HepG2 (cell line): Measurements from ENCODE around the gene TRPC4AP. TPM values are rescaled to one million over a fixed set of nuclear protein-coding genes. Genes with fewer than 3 reads are reported as not detected.

Experiments used
- ATAC-seq: fragments of 200-7000 bp; cut with Tn5 transposase; 3 replicates; pipeline ENCODE4 v1.9.1; 2020; ENCODE audit warnings: mild to moderate bottlenecking, moderate library complexity
- BruUV-seq: library from RNA; stranded (reverse); fragments of 400-500 nt; replicated peaks from 2 replicates; lab custom pipeline; 2021; lab: Mats Ljungman, UMichigan
- CTCF ChIA-PET: fragments of 300-600 bp; formaldehyde crosslinking; extraction: SDS; loops from one replicate; lab custom pipeline; 2021; ENCODE audit warnings: low total read pairs, inconsistent platforms, low intra/inter-chr PET ratio; lab: Yijun Ruan, JAX
- POLR2A ChIA-PET: fragments of 350-600 bp; sonication (Branson Sonifier 250); formaldehyde crosslinking; loops from one replicate; lab custom pipeline; 2020; ENCODE audit warnings: antibody characterized with exemption, inconsistent platforms; lab: Yijun Ruan, JAX
- DNase-seq: peaks from one replicate; pipeline ENCODE4 v3.0.0-alpha.2; 2015; ENCODE audit warnings: low spot score
- FAIRE-seq: peaks from 3 replicates; lab custom pipeline; 2011; peaks lifted over from hg19 to GRCh38; lab: Jason Lieb, UNC
- H2AFZ ChIP-seq: one replicate; pipeline ENCODE4 v1.6.1; 2011; ENCODE audit warnings: low read length, inconsistent platforms
- H3K27ac ChIP-seq: fragments of 300-600 bp; 3 replicates; pipeline ENCODE4 v1.8.0; 2011; ENCODE audit warnings: mixed run types, mild to moderate bottlenecking, mixed read lengths, low read length, inconsistent platforms; ENCODE audit not compliant: insufficient read depth; ENCODE audit errors: extremely low read length
- H3K27me3 ChIP-seq, 2 experiments: fragments of 200-600 bp in 1 of 2; 2 replicates in 1 of 2; 3 replicates in 1 of 2; pipeline versions ENCODE4 v1.6.0 to v1.8.0; 2011; ENCODE audit warnings: low read length in 2 of 2, mild to moderate bottlenecking in 2 of 2, moderate library complexity in 2 of 2, inconsistent platforms in 1 of 2; ENCODE audit not compliant: insufficient read depth in 2 of 2, control insufficient read depth in 1 of 2
- H3K36me3 ChIP-seq, 2 experiments: fragments of 200-600 bp in 1 of 2; replicated peaks in 1 of 2; 2 replicates in 1 of 2; 3 replicates in 1 of 2; pipeline versions ENCODE4 v1.5.1 to v1.8.0; 2011; ENCODE audit warnings: low read length in 2 of 2, inconsistent platforms in 1 of 2; ENCODE audit not compliant: insufficient read depth in 2 of 2, control insufficient read depth in 1 of 2
- H3K4me1 ChIP-seq: 2 replicates; pipeline ENCODE4 v1.5.1; 2012; ENCODE audit warnings: low read length, inconsistent platforms; ENCODE audit not compliant: insufficient read depth
- H3K4me2 ChIP-seq: 2 replicates; pipeline ENCODE4 v1.6.0; 2011; ENCODE audit warnings: low read depth, low read length, inconsistent platforms
- H3K4me3 ChIP-seq, 3 experiments: fragments of 200-600 bp in 1 of 3; sonication (generic), shearing (Covaris generic) in 1 of 3; replicated peaks in 1 of 3; 2 replicates each; pipeline ENCODE4 v1.5.1; 2011 to 2016; ENCODE audit warnings: low read length in 3 of 3, inconsistent platforms in 2 of 3, low read depth in 2 of 3, mild to moderate bottlenecking in 2 of 3, control low read depth in 1 of 3, mixed read lengths in 1 of 3; ENCODE audit not compliant: insufficient read depth in 1 of 3
- H3K79me2 ChIP-seq: one replicate; pipeline ENCODE4 v1.6.1; 2011; ENCODE audit warnings: low read length, inconsistent platforms; ENCODE audit not compliant: insufficient read depth
- H3K9ac ChIP-seq: 2 replicates; pipeline ENCODE4 v1.6.0; 2011; ENCODE audit warnings: mild to moderate bottlenecking, low read depth, low read length, inconsistent platforms; ENCODE audit not compliant: insufficient read depth
- H3K9me3 ChIP-seq: 2 replicates; pipeline ENCODE4 v1.5.1; 2012; ENCODE audit warnings: mild to moderate bottlenecking, low read length
- H4K20me1 ChIP-seq: 2 replicates; pipeline ENCODE4 v1.6.0; 2011; ENCODE audit warnings: inconsistent platforms, mild to moderate bottlenecking, low read length, moderate library complexity; ENCODE audit not compliant: insufficient read depth
- DNMT3B ChIP-seq: conservative IDR thresholded peaks from 2 replicates; pipeline ENCODE4 v1.6.1; 2016; ENCODE audit warnings: missing biosample characterization, control low read depth
- KDM1A ChIP-seq: IDR thresholded peaks from 2 replicates; pipeline ENCODE4 v1.6.1; 2016; ENCODE audit warnings: missing compliant biosample characterization
- MYNN ChIP-seq: sonication (generic); formaldehyde crosslinking; IDR thresholded peaks from 2 replicates; pipeline ENCODE4 v1.4.0; 2020; ENCODE audit warnings: mild to moderate bottlenecking, low read depth, missing genetic modification reagents
- NAIF1 ChIP-seq: sonication (generic); formaldehyde crosslinking; IDR thresholded peaks from 2 replicates; pipeline ENCODE4 v1.5.0; 2020; ENCODE audit warnings: mild to moderate bottlenecking, missing genetic modification reagents, borderline replicate concordance
- THYN1 ChIP-seq: sonication (generic); formaldehyde crosslinking; IDR thresholded peaks from 2 replicates; pipeline ENCODE4 v1.8.1; 2023; ENCODE audit warnings: low read depth, mild to moderate bottlenecking, moderate library complexity, missing genetic modification reagents, borderline replicate concordance
- ZBTB38 ChIP-seq: sonication (generic); formaldehyde crosslinking; IDR thresholded peaks from 2 replicates; pipeline ENCODE4 v1.5.1; 2020; ENCODE audit warnings: mild to moderate bottlenecking, missing genetic modification reagents
- ZNF121 ChIP-seq: sonication (generic); formaldehyde crosslinking; IDR thresholded peaks from 2 replicates; pipeline ENCODE4 v1.5.0; 2020; ENCODE audit warnings: mild to moderate bottlenecking, missing genetic modification reagents
- ZNF138 ChIP-seq: sonication (generic); formaldehyde crosslinking; IDR thresholded peaks from 2 replicates; pipeline ENCODE4 v1.5.0; 2020; ENCODE audit warnings: mild to moderate bottlenecking, low read depth, missing genetic modification reagents
- ZNF263 ChIP-seq: sonication (generic); formaldehyde crosslinking; IDR thresholded peaks from 2 replicates; pipeline ENCODE4 v1.4.0; 2020; ENCODE audit warnings: missing genetic modification reagents
- ZNF292 ChIP-seq: sonication (generic); formaldehyde crosslinking; IDR thresholded peaks from 2 replicates; pipeline ENCODE4 v1.8.1; 2022; ENCODE audit warnings: mild to moderate bottlenecking, low read depth, missing genetic modification reagents, borderline replicate concordance
- ZNF713 ChIP-seq: sonication (generic); formaldehyde crosslinking; IDR thresholded peaks from 2 replicates; pipeline ENCODE4 v1.4.0; 2020; ENCODE audit warnings: mild to moderate bottlenecking, missing genetic modification reagents
- ZNF770 ChIP-seq: sonication (generic); formaldehyde crosslinking; IDR thresholded peaks from 2 replicates; pipeline ENCODE4 v1.5.0; 2020; ENCODE audit warnings: mild to moderate bottlenecking, missing genetic modification reagents
- ZNF772 ChIP-seq: sonication (generic); formaldehyde crosslinking; IDR thresholded peaks from 2 replicates; pipeline ENCODE4 v1.5.0; 2020; ENCODE audit warnings: mild to moderate bottlenecking, missing genetic modification reagents
- WGBS: methylation state at CpG from one replicate; pipeline ENCODE4 v1.1.6; 2017; ENCODE audit warnings: low lambda C conversion rate; 5-methylcytosine and 5-hydroxymethylcytosine counted together
- in situ Hi-C: cut with HindIII; loops from 2 replicates; pipeline ENCODE4 v1.10.0; 2017; ENCODE audit warnings: low pct_unique_long_range_greater_than_20kb; ENCODE audit not compliant: extremely low pct_ligation_motif_present
- intact Hi-C: fragments of 100-400 bp; cut with micrococcal nuclease; formaldehyde crosslinking; loops from one replicate; pipeline ENCODE4 v1.10.0; 2022; ENCODE audit not compliant: unreplicated experiment
- polyA plus RNA-seq, 8 experiments: library from polyadenylated mRNA; depleted of rRNA in 3 of 8; stranded (reverse) in 7 of 8; unstranded in 1 of 8; fragments of >200 nt; fragmentation: Illumina TruSeq in 4 of 8; extraction: Trizol in 4 of 8; gene quantifications; 2 replicates each; pipeline versions ENCODE4 v1.2.1 to v1.2.3, GENCODE V29; 2011 to 2016; ENCODE audit warnings: low read depth in 4 of 8, missing spikeins in 1 of 8, mixed read lengths in 1 of 8; ENCODE audit not compliant: insufficient read depth in 1 of 8
- total RNA-seq, 5 experiments: library from RNA; depleted of rRNA; stranded (reverse); fragments of >200 nt; fragmentation: Illumina TruSeq; extraction: Trizol; gene quantifications; 2 replicates each; pipeline ENCODE4 v1.2.3, GENCODE V29; 2016; ENCODE audit warnings: low read depth in 1 of 5
- TF ChIP-seq, protein P1 (sequence below): sonication (generic); formaldehyde crosslinking; IDR thresholded peaks from 2 replicates; pipeline ENCODE4 v1.5.1; 2020; ENCODE audit warnings: missing genetic modification reagents, mild to moderate bottlenecking, borderline replicate concordance

Gene TRPC4AP
- total and polyA plus RNA-seq, 2 of the 13 experiments (the other 11 are each of a cell fraction or from before 2014, with no cell fraction given) = 136 to 137 TPM

GRCh38 chr20:34964486-34964885 is 128.1 kb downstream of the TRPC4AP start:
- H2AFZ ChIP-seq = no peak overlapping the region
- ChIA-PET CTCF (no interaction called here), POLR2A (no interaction called here)
- TF ChIP-seq ZNF121 (peak; percentile 60; the same call in 1 of the 2 replicates), DNMT3B (CRISPR knock-in tag) (no peak)
- FAIRE-seq (no peak), ATAC-seq (no peak), DNase-seq (no peak)
- H3K4me3 ChIP-seq = no peak overlapping the region
- WGBS = 66% methylated on average over 5 of the region's 5 CpGs
- H3K27ac ChIP-seq = no peak overlapping the region
- H3K9me3 ChIP-seq = no peaks in the 10 kb centered on the region
- no peak overlapping the region for H3K4me2 ChIP-seq
- peaks cover 0 to 6% of the 10 kb centered on the region in 2 experiments; a peak in 1 of 5 replicates for H3K27me3 ChIP-seq
- no TSS peak for BruUV-seq
- no peaks in the 10 kb centered on the region for H3K36me3 ChIP-seq
- no peak overlapping the region for H3K9ac ChIP-seq
- H4K20me1 ChIP-seq = no peaks in the 10 kb centered on the region
- H3K4me1 ChIP-seq = peaks cover 26% of the 10 kb centered on the region
- no peaks in the 10 kb centered on the region for H3K79me2 ChIP-seq
- intact Hi-C loops (no loop called here), in situ Hi-C loops (no loop called here)

GRCh38 chr20:34956751-34957472 is 135.7 kb downstream of the TRPC4AP start:
- no peak; the same call in 2 of the 3 replicates for ATAC-seq
- in situ Hi-C loops (loop anchor here (5.0 kb wide), 1 partner anchor 85 kb away; the partner anchor contains the start of gene GGT7), intact Hi-C loops (loop anchor here (1.0 kb wide), 1 partner anchor 83 kb away; no protein-coding TSS in a partner anchor)
- no TSS peak for BruUV-seq
- 63% methylated on average over 21 of the region's 21 CpGs for WGBS
- Histone ChIP-seq H3K36me3 (no peaks in the 10 kb centered on the region), H3K9me3 (no peaks in the 10 kb centered on the region), H3K27me3 (peaks cover 0 to 10% of the 10 kb centered on the region in 2 experiments; a peak in 2 of 5 replicates), H3K9ac (peak overlapping the region; percentile 84; the same call in 1 of the 2 replicates), H3K27ac (no peak overlapping the region), H3K79me2 (peaks cover 6% of the 10 kb centered on the region), H4K20me1 (no peaks in the 10 kb centered on the region), H3K4me1 (peaks cover 45% of the 10 kb centered on the region), H3K4me2 (peak overlapping the region; percentile 84), H2AFZ (peak overlapping the region; percentile 20), H3K4me3 (peak overlapping the region; percentile 74 to 83 (median 82); a peak in 5 of 6 replicates)
- ChIA-PET CTCF (interaction anchor here (3.1 to 9.2 kb wide), 2 partner anchors 83 to 123 kb away, joined by 13 to 123 read pairs; partner anchors contain the start of genes ACSS2 and GGT7), POLR2A (interaction anchor here (1.1 to 7.0 kb wide), 4 partner anchors 22 to 105 kb away, joined by 4 to 126 read pairs (median 8); partner anchors contain the start of genes ACSS2 and GGT7)
- DNase-seq = no peak
- FAIRE-seq = no peak
- TF ChIP-seq ZNF770 (peak; percentile 82), ZNF138 (CRISPR knock-in tag) (0 out of 2 replicates have a peak, but pooled peaks have one; percentile 44), KDM1A (CRISPR knock-in tag) (no peak), ZNF772 (CRISPR knock-in tag) (0 out of 2 replicates have a peak, but pooled peaks have one; percentile 38), MYNN (CRISPR knock-in tag) (no peak), THYN1 (CRISPR knock-in tag) (no peak), NAIF1 (no peak), ZNF292 (CRISPR knock-in tag) (0 out of 2 replicates have a peak, but pooled peaks have one; percentile 30), ZBTB38 (CRISPR knock-in tag) (0 out of 2 replicates have a peak, but pooled peaks have one; percentile 9), ZNF263 (CRISPR knock-in tag) (no peak), ZNF713 (CRISPR knock-in tag) (0 out of 2 replicates have a peak, but pooled peaks have one; percentile 5)
- TF ChIP-seq, protein P1, sequence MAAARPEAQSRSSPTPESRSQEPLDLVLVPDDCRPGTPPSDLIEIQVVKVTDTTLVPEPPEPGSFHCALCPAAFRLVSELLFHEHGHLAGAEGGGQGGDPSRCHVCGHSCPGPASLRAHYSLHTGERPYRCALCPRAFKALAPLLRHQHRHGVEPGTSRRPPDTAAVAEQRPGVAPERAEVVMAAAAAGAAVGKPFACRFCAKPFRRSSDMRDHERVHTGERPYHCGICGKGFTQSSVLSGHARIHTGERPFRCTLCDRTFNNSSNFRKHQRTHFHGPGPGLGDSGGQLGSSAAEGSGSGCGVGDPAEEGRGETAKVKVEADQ = 0 out of 2 replicates have a peak, but pooled peaks have one; percentile 52
